EL (cell line): ENCODE results near the gene SOX6.

Source experiments
- DNase-seq: peaks from one replicate; pipeline ENCODE4 v3.0.0-alpha.2; 2016

Gene SOX6

DNA sequence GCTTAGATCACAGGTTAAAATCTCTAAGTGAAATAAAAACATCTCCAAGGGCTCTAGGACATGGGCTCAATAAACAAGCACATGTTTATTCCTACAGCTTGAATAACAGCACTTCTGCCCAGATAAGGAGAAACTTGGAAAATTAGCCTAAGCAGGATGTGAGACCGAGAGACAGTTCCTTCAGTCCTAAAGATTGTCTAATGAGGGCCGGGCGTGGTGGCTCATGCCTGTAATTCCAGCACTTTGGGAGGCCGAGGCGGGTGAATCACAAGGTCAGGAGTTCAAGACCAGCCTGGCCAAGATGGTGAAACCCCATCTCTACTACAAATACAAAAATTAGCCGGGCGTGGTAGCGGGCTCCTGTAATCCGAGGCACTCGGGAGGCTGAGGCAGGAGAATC lies 327.2 kb downstream of the SOX6 start:
- DNase-seq = peak; percentile 36

- peak; percentile 46 for DNase-seq
Measured at GRCh38 chr11:16028419-16028818, 327.9 kb downstream of the SOX6 start.

DNA sequence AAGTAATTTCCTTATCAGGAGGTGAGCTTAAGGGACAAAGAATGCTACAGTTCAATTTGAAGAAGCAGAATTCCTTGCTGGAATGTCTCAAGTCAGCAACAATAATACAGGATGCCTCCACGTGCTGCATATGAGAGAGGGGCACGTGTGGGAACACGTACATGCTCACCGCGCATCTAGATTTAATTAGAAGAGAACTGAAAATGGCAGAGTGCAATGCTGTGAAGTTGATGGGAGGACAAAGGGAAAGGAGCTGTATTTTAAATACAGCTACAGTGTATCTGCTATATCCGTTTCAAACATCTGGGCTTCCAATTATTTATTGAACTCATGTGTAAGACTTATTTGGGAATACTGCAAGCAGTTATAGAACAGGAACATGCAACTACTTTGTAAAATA lies 328.7 kb downstream of the SOX6 start:
- DNase-seq = no peak

GRCh38 chr11:16026849-16027248 lies 329.5 kb downstream of the SOX6 start:
- DNase-seq = no peak

DNA sequence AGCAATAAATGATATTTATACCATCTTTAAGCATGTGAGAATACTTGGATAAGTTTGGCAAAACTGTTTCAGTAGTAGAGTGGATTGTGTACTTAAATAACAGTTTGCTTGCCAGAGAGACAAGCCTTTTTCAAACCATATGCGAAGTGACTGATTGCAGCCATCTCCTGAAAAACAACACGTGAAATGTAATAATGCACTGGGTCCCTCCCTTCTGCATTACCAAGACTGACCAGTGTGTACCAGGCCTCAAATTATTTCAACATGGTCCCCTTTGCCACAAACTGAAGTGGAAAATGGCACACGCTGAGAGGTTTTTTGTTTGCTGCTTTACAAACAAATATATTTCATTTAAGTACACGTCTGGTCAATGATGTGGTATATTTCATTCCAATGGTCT lies 337.4 kb downstream of the SOX6 start:
- DNase-seq = no peak

DNA sequence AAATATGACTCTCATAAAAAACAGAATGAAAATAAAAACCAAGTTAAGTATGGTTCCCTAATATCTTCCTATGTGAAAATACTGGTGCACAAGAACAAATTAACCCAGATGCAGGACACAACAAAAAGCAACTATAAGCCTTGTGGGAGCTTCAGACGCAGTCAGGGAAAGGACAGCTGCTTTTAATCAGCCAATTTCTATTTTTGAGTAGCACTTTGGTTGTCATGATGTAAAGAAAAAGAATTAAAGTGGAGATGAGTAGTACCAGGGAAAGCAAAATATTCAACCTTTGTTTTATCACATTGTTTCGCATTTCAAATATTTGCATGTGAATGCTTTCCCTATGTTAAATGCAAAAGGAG lies 339.9 kb downstream of the SOX6 start:
- DNase-seq = no peak

GRCh38 chr11:16015741-16016467 lies 340.4 kb downstream of the SOX6 start:
- DNase-seq = no peak

GRCh38 chr11:16013649-16014275 lies 342.6 kb downstream of the SOX6 start:
- DNase-seq = peak; percentile 32

GRCh38 chr11:16013242-16013641 lies 343.1 kb downstream of the SOX6 start:
- DNase-seq = no peak

- DNase-seq = no peak
Measured at GRCh38 chr11:16012125-16012751, 344.1 kb downstream of the SOX6 start.

GRCh38 chr11:16011396-16011795 lies 344.9 kb downstream of the SOX6 start:
- DNase-seq = no peak

GRCh38 chr11:16009021-16009420 lies 347.3 kb downstream of the SOX6 start:
- no peak for DNase-seq

- no peak for DNase-seq
Measured at GRCh38 chr11:16007514-16007913, 348.8 kb downstream of the SOX6 start.

DNA sequence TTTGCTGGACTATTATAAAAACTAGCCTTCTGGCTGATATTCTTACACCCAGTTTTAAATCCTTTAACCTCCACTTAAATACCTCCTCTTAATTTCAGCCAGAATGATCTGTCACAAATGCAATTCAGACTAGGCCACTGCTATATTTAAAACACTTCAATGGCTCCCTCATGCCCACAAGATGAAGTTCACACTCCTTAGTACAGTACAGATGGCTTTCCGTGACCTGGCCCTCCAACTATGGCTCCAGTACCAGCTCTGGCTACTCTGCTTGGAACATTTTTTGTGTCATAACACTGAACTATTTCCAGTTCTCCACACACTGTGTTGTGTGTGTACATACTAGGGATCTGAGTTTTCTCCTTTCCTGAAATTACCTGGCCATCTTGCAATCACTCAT lies 353.4 kb downstream of the SOX6 start:
- no peak for DNase-seq

DNA sequence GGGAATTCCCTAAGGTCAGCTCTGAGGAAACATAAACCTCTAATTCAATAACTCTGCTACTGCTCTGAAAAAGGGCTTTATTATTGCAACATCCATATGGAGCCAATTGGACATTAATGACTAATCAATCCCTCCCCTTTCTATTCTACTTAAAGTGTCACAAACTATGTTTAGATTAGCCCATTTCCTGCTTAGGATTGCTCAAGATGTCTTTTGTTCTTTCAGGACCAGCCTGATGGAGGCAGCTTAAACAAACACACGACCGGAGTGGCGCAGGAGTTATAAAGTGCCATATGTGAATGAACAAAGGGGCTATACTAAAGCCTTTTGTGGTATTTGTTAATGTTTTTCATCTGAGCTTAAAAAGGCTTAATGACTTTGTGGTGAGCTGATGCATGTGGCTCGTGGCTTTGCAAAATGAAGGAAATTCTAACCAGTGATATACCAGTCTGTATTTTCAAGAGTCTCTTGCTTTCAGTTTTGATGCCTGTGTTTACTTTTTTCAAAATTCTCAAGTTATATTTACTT lies 354.4 kb downstream of the SOX6 start:
- peak; percentile 91 for DNase-seq

- DNase-seq = no peak
Measured at GRCh38 chr11:16001044-16001568, 355.2 kb downstream of the SOX6 start.

DNA sequence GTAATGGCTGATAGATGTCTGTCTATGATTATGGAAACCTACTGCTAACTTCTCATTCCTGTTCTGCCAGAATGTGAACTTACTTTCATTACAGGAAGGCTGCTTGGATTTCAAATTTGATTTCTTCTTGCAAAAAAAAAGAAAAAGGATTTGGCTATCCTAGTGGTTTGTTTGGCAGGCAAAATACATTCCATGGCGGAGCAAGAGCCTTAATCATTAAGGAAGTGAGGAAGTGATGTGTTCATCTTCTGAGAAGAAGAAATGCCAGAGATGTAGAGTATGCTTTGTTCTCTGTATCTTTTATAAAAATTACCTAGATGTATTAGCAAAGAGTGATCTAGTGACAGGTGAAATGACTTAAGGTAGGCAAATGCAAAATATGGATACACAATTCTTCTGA lies 356.3 kb downstream of the SOX6 start:
- peak; percentile 69 for DNase-seq

DNA sequence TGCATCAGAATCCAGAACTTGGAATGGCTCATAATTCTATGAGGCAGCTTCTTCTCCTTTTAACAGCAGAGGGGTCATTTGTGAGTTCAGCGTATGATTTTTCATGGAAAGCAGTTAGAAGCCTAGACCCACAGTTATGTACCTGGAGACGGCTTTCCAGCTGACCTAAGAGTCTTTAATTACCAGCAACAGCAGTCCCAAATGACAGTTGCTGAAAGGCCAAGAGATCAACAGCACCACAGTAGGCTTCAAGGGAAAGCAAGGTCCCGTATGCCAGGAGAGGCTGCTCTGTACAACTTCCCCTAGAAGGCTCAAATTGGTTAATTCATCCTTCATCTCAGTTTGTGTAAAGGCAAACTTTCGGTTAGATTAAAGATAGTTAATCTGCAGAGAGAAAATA lies 363.0 kb downstream of the SOX6 start:
- DNase-seq = no peak

DNA sequence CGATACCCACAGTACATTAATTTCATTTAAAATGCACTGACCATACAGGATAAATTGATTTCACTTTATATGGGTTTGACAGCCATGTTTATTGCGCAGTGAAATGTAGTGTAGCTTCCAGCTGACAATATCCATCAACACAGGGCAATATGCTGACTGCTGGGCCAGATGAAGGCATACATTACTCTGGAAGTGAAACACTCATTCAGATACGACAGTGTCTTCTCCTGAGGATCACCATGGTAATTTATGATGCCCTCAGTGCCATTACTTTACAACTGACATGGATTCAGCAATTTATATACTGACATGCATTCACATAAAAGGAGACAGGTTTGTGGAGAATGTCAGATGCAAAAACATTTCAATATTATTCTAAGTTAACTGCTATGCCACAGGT lies 365.1 kb downstream of the SOX6 start:
- no peak for DNase-seq

GRCh38 chr11:15989685-15990084 lies 366.7 kb downstream of the SOX6 start:
- no peak for DNase-seq

DNA sequence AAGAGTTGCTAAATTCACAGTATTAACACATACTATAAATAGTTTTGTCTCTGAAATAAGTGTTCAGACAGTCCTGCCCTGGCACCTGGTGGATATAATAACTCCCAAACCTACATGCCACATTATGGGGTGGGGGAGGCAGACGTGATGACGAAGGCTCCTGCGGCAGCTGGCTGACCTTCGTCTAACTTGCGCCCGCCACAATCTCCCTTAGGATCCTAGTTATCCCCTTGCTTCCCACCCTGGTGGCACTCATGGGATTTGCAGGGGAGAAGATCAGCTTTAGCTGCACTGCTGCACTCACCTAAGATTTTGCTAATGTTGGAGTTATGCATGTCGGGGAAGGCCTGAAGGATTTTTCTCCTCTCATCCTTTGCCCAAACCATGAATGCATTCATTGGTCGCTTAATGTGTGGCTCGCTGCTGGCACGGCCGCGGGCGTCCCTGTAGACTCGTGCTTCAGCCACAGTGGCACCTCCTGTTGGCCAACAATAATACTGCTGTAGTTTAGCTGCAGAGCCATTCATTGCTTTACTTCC lies 367.6 kb downstream of the SOX6 start:
- no peak for DNase-seq

- DNase-seq = no peak
Measured at GRCh38 chr11:15988016-15988550, 368.3 kb downstream of the SOX6 start.

GRCh38 chr11:15987046-15987445 lies 369.3 kb downstream of the SOX6 start:
- no peak for DNase-seq

DNA sequence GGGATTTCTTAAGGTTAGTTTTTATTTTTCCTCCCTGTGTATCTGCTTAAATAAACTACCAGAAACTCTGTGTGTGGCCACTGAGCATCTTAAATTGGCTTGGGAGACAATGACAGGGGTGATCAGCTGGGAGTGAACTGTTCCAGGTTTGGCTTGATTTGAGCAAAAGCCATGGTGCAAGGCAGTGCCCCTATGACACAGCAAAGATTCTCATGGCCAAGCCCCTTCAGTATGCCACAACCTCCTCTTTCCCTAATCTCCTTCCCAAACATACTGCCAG lies 370.5 kb downstream of the SOX6 start:
- no peak for DNase-seq
